PC-3 (cell line): Measurements from ENCODE around the gene PNO1. TPM values are rescaled to one million over a fixed set of nuclear protein-coding genes. Genes with fewer than 3 reads are reported as not detected.
A peak's percentile ranks its signal among the peaks of the same experiment; 100 is the strongest.

ENCODE experiments used
- ATAC-seq: fragments of 200-7000 bp; cut with Tn5 transposase; 2 replicates; pipeline ENCODE4 v1.9.1; 2020; ENCODE audit warnings: mild to moderate bottlenecking, moderate library complexity
- BruUV-seq: library from RNA; stranded (reverse); fragments of 400-500 nt; replicated peaks from 2 replicates; lab custom pipeline; 2021; lab: Mats Ljungman, UMichigan
- CTCF ChIA-PET: fragments of 300-600 bp; sonication (Branson Sonifier 250); formaldehyde crosslinking; loops from one replicate; lab custom pipeline; 2022; ENCODE audit warnings: antibody characterized with exemption; lab: Charles Lee
- POLR2A ChIA-PET: fragments of 300-600 bp; sonication (Branson Sonifier 250); formaldehyde crosslinking; loops from one replicate; lab custom pipeline; 2022; ENCODE audit warnings: antibody characterized with exemption; ENCODE audit not compliant: unreplicated experiment; lab: Charles Lee
- DNase-seq: peaks from one replicate; pipeline ENCODE4 v3.0.0-alpha.2; 2015
- H2AFZ ChIP-seq: fragments of 300-600 bp; sonication (generic); 2 replicates; pipeline ENCODE4 v1.6.0; 2016; ENCODE audit warnings: antibody characterized with exemption, low read length
- H3F3A ChIP-seq: fragments of 300-600 bp; sonication (generic); one replicate; pipeline ENCODE4 v1.6.0; 2017; ENCODE audit warnings: antibody characterized with exemption, low read length, control low read depth, mild to moderate bottlenecking; ENCODE audit not compliant: unreplicated experiment
- H3K27ac ChIP-seq: fragments of 300-600 bp; sonication (generic); 2 replicates; pipeline ENCODE4 v1.5.1; 2016; ENCODE audit warnings: mild to moderate bottlenecking, low read length
- H3K27me3 ChIP-seq: fragments of 300-600 bp; sonication (generic); 2 replicates; pipeline ENCODE4 v1.6.1; 2016; ENCODE audit warnings: low read length, mixed read lengths
- H3K36me3 ChIP-seq: fragments of 300-600 bp; sonication (generic); 2 replicates; pipeline ENCODE4 v1.6.1; 2016; ENCODE audit warnings: low read depth, mixed run types, low read length, mixed read lengths
- H3K4me1 ChIP-seq: fragments of 300-600 bp; sonication (generic); 2 replicates; pipeline ENCODE4 v1.5.1; 2016; ENCODE audit warnings: low read length; ENCODE audit not compliant: insufficient read depth
- H3K4me2 ChIP-seq: fragments of 300-600 bp; sonication (generic); 2 replicates; pipeline ENCODE4 v1.6.0; 2016; ENCODE audit warnings: low read length
- H3K4me3 ChIP-seq: fragments of 300-600 bp; sonication (generic); 2 replicates; pipeline ENCODE4 v1.5.1; 2016; ENCODE audit warnings: mild to moderate bottlenecking, low read length, mixed read lengths
- H3K79me2 ChIP-seq: fragments of 300-600 bp; sonication (generic); 2 replicates; pipeline ENCODE4 v1.6.1; 2017; ENCODE audit warnings: low read length, mixed read lengths
- H3K9ac ChIP-seq: fragments of 300-600 bp; sonication (generic); 2 replicates; pipeline ENCODE4 v1.6.0; 2016; ENCODE audit warnings: mild to moderate bottlenecking, low read length
- H3K9me2 ChIP-seq: fragments of 300-600 bp; sonication (generic); replicated peaks from 2 replicates; pipeline ENCODE4 v1.6.1; 2016; ENCODE audit warnings: mixed run types, low read length, mixed read lengths
- H3K9me3 ChIP-seq: fragments of 300-600 bp; sonication (generic); 2 replicates; pipeline ENCODE4 v1.6.1; 2016; ENCODE audit warnings: low read length, mixed read lengths
- H4K20me1 ChIP-seq: fragments of 300-600 bp; sonication (generic); 2 replicates; pipeline ENCODE4 v1.6.1; 2016; ENCODE audit warnings: low read length, mixed read lengths
- CTCF ChIP-seq: fragments of 300-600 bp; sonication (generic); conservative IDR thresholded peaks from 2 replicates; pipeline ENCODE4 v1.5.1; 2017; ENCODE audit warnings: antibody characterized with exemption, low read depth, mild to moderate bottlenecking, low read length
- EZH2 ChIP-seq: fragments of 300-600 bp; sonication (generic); IDR thresholded peaks from one replicate; pipeline ENCODE4 v1.6.1; 2017; ENCODE audit warnings: antibody characterized with exemption, mild to moderate bottlenecking, low read length; ENCODE audit not compliant: unreplicated experiment
- EZH2phosphoT487 ChIP-seq: fragments of 300-600 bp; sonication (generic); IDR thresholded peaks from 2 replicates; pipeline ENCODE4 v1.6.1; 2018; ENCODE audit warnings: mild to moderate bottlenecking, antibody characterized with exemption, low read length, borderline replicate concordance
- intact Hi-C: fragments of 100-400 bp; cut with micrococcal nuclease; formaldehyde crosslinking; loops from 2 replicates; pipeline ENCODE4 v1.9.0; 2023
- total RNA-seq: library from RNA; depleted of rRNA; stranded (reverse); fragments of >200 nt; gene quantifications from 2 replicates; pipeline ENCODE4 v1.2.3, GENCODE V29; 2014

The PNO1 gene
- total RNA-seq, 1 experiment from 2014 or later: 50.8 TPM

GRCh38 chr2:68188831-68189230 lies 31.1 kb downstream of the PNO1 start:
- Histone ChIP-seq H3K9me3 (no peaks in the 10 kb centered on the region), H3K9me2 (no peaks in the 10 kb centered on the region), H3K4me2 (no peak overlapping the region), H3F3A (peaks cover 4% of the 10 kb centered on the region), H3K36me3 (peaks cover 21% of the 10 kb centered on the region), H4K20me1 (peaks cover 16% of the 10 kb centered on the region), H3K27ac (no peak overlapping the region), H3K27me3 (no peaks in the 10 kb centered on the region), H3K4me3 (no peak overlapping the region), H3K79me2 (peaks cover 70% of the 10 kb centered on the region), H2AFZ (no peak overlapping the region), H3K9ac (no peak overlapping the region), H3K4me1 (peaks cover 32% of the 10 kb centered on the region)
- DNase-seq (no peak), ATAC-seq (no peak)
- TF ChIP-seq CTCF: no peak
- no peak for TF ChIP-seq EZH2phosphoT487
- TF ChIP-seq EZH2: no peak
- intact Hi-C loops: no loop called here
- ChIA-PET CTCF (interaction anchor here (0.6 kb wide), 1 partner anchor 406 kb away, joined by 3 read pairs; no protein-coding TSS in a partner anchor), POLR2A (no interaction called here)
- BruUV-seq: no TSS peak

- DNase-seq (no peak), ATAC-seq (no peak)
- BruUV-seq: no TSS peak
- Histone ChIP-seq H4K20me1 (peaks cover 16% of the 10 kb centered on the region), H3F3A (peaks cover 4% of the 10 kb centered on the region), H3K4me2 (peak overlapping the region; percentile 34), H3K36me3 (peaks cover 12% of the 10 kb centered on the region), H3K27ac (peak overlapping the region; percentile 30), H3K79me2 (peaks cover 84% of the 10 kb centered on the region), H3K27me3 (no peaks in the 10 kb centered on the region), H3K9me3 (no peaks in the 10 kb centered on the region), H2AFZ (no peak overlapping the region), H3K9ac (no peak overlapping the region), H3K9me2 (no peaks in the 10 kb centered on the region), H3K4me3 (no peak overlapping the region), H3K4me1 (peaks cover 45% of the 10 kb centered on the region)
- POLR2A ChIA-PET: no interaction called here
- TF ChIP-seq CTCF: no peak
- no peak for TF ChIP-seq EZH2
- no peak for TF ChIP-seq EZH2phosphoT487
- CTCF ChIA-PET: interaction anchor here (0.5 kb wide), 1 partner anchor 245 kb away, joined by 4 read pairs; no protein-coding TSS in a partner anchor
- intact Hi-C loops: loop anchor here (5.0 kb wide), 2 partner anchors 33 to 167 kb away; partner anchors contain the start of gene PNO1
Observed at GRCh38 chr2:68189991-68190784, 32.5 kb downstream of the PNO1 start.
